ENCODE data around the gene EML6. TPM values are rescaled to one million over a fixed set of nuclear protein-coding genes. Genes with fewer than 3 reads are reported as not detected.

EML6 gene
- total and polyA plus RNA-seq, 2 of the 8 experiments (the other 6 are each of a cell fraction or from before 2014, with no cell fraction given): 1.2 to 1.6 TPM

GRCh38 chr2:54866179-54866578, 142.7 kb downstream of the EML6 start (continued):
- TF ChIP-seq CTCF (IDR thresholded peaks at IDR 0.05; ENCODE audit: control extremely low read depth in 1 of 3, insufficient read depth in 1 of 3, low read depth in 1 of 3, low read length in 3 of 3): no peak
- TF ChIP-seq CTBP2 (IDR thresholded peaks at IDR 0.05; ENCODE audit: borderline replicate concordance, insufficient read depth, insufficient read length, low read length): no peak
- TF ChIP-seq KDM5A (IDR thresholded peaks at IDR 0.05; ENCODE audit: low read length): no peak
- TF ChIP-seq HDAC2 (IDR thresholded peaks at IDR 0.05; ENCODE audit: borderline replicate concordance in 1 of 2, low read depth in 2 of 2, low read length in 2 of 2): no peak
